Thoracic aorta (tissue), 2 donors: Measurements from ENCODE around the gene LRRC8E. TPM values are rescaled to one million over a fixed set of nuclear protein-coding genes. Genes with fewer than 3 reads are reported as not detected.
"Not testable (repeated sequence)": the region's sequence is repeated elsewhere in the genome, so short reads cannot be mapped to it uniquely, and the experiment has no call there.

ENCODE experiments used
- ATAC-seq: fragments of 150-250 bp; one replicate; pipeline ENCODE4 v1.8.0; 2017; ENCODE audit warnings: low read depth; ENCODE audit not compliant: insufficient number of reproducible peaks, low FRiP score
- DNase-seq: peaks from one replicate; pipeline ENCODE4 v3.0.0-alpha.2; 2020; ENCODE audit warnings: low spot score
- H3K27ac ChIP-seq, 2 donors: fragments of 200-600 bp; sonication (generic); 1 replicate in 1 of 2; 2 replicates in 1 of 2; pipeline ENCODE4 v1.5.1; 2016; ENCODE audit warnings: mild to moderate bottlenecking in 2 of 2, moderate library complexity in 2 of 2
- H3K27me3 ChIP-seq: fragments of 200-600 bp; sonication (generic); replicated peaks from 2 replicates; pipeline ENCODE4 v1.6.0; 2016; ENCODE audit warnings: mild to moderate bottlenecking; ENCODE audit not compliant: insufficient read depth
- H3K36me3 ChIP-seq: fragments of 200-600 bp; sonication (generic); one replicate; pipeline ENCODE4 v1.5.1; 2016
- H3K4me1 ChIP-seq, 2 donors: fragments of 200-600 bp; sonication (generic); 1 replicate in 1 of 2; 2 replicates in 1 of 2; pipeline versions ENCODE4 v1.5.1 to v1.6.0; 2016; ENCODE audit warnings: low read depth in 2 of 2, mild to moderate bottlenecking in 1 of 2; ENCODE audit not compliant: control insufficient read depth in 1 of 2
- H3K4me3 ChIP-seq: fragments of 200-600 bp; sonication (generic); 2 replicates; pipeline ENCODE4 v1.5.1; 2016; ENCODE audit warnings: mild to moderate bottlenecking
- H3K9me3 ChIP-seq: fragments of 200-600 bp; sonication (generic); 2 replicates; pipeline ENCODE4 v1.5.1; 2016
- total RNA-seq, 2 donors: library from RNA; depleted of rRNA; stranded (reverse); fragments of >200 nt; gene quantifications; one replicate each; pipeline versions ENCODE4 v1.1.0 to v1.2.3, GENCODE V29; 2016
- TF ChIP-seq, protein P1 (sequence below): fragments of 200-600 bp; sonication (generic); IDR thresholded peaks from one replicate; pipeline ENCODE4 v1.5.1; 2019; ENCODE audit warnings: antibody characterized with exemption

LRRC8E gene
- total RNA-seq, 2 donors from 2014 or later, result 0.14 TPM; not detected in 1

DNA sequence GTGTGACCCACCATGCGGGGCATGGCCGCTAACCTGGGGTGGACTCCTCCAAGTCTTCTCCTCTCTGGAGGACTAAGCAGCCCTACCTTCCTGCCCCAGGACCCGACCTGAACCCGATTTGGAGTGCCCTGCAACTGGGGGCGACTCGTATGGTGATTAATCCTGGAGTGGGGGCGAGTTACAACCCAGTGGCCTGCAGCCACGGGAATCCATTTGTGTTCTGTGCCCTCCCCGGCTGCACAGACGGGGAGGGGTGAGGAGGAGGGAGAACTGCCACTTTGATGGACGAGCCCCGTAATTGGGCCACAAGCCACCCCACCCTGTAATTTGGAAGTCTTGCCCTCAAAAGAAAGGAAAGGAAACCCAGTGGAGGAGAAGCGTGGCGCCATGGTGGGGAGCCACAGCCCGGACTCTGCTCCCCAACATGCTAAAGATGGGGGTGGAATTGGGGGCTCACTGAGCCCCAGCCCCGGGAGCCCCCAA lies 32.2 kb upstream of the LRRC8E start:
- ATAC-seq, result no peak

DNA sequence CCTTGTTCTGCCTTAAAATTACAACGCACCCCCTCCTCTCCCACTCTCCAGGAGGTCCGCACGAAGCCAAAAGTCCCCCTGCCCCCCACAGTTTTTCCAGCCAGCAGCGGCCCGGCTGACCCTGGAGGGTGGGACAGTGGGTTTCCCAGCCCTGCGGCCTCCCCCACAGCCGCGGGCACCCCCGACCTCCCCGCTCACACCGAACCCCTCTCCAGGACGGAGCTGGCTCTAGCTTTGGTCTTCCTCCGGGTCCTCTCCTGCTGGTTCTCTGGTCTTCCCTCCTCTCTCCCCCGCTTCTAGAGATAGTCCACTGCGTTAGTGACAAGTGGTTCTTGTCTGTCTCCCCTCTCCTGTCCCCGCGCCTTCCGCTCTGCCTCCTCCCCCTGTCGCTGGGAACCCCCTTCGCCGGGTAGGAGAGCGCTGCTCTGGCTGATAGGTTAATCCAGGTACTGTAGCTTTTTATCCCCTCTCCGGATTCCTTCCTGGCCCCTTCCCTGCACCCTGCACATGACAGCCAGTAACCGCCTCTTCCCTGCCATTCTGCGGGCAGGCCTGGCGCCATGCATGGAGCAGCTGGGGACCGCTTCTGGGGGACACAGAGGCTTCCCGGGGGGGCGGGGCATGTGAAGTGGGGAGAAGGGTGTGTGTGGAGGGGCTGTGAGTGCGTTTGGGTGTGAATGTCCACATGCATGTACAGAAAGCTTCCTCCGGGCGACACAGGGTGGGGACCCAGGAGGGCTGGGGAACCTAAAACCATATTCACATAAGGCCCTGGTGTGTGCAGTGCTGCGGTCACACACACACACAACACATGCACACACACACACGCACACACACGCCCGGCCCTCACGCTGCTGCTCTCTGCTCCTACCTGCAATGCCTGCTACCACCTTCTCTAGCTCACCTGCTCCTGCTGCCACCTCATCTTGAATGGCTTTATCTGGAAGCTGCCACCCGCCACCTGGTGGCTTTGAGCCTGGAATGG lies 31.3 kb upstream of the LRRC8E start:
- TF ChIP-seq, protein P1, sequence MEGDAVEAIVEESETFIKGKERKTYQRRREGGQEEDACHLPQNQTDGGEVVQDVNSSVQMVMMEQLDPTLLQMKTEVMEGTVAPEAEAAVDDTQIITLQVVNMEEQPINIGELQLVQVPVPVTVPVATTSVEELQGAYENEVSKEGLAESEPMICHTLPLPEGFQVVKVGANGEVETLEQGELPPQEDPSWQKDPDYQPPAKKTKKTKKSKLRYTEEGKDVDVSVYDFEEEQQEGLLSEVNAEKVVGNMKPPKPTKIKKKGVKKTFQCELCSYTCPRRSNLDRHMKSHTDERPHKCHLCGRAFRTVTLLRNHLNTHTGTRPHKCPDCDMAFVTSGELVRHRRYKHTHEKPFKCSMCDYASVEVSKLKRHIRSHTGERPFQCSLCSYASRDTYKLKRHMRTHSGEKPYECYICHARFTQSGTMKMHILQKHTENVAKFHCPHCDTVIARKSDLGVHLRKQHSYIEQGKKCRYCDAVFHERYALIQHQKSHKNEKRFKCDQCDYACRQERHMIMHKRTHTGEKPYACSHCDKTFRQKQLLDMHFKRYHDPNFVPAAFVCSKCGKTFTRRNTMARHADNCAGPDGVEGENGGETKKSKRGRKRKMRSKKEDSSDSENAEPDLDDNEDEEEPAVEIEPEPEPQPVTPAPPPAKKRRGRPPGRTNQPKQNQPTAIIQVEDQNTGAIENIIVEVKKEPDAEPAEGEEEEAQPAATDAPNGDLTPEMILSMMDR, result no peak
- H3K27me3 ChIP-seq, result no peaks in the 10 kb centered on the region
- H3K4me1 ChIP-seq, result no peaks in the 10 kb centered on the region
- ATAC-seq (no peak), DNase-seq (no peak)
- H3K36me3 ChIP-seq, result peaks cover 5% of the 10 kb centered on the region
- H3K4me3 ChIP-seq, result no peak overlapping the region
- no peaks in the 10 kb centered on the region for H3K9me3 ChIP-seq
- no peak overlapping the region for H3K27ac ChIP-seq

More for the DNA sequence above, 32.2 kb upstream of the LRRC8E start:
- no peaks in the 10 kb centered on the region for H3K9me3 ChIP-seq
- no peaks in the 10 kb centered on the region for H3K4me1 ChIP-seq
- H3K4me3 ChIP-seq, result no peak overlapping the region
- TF ChIP-seq, protein P1, result no peak
- peaks cover 5% of the 10 kb centered on the region for H3K36me3 ChIP-seq
- H3K27me3 ChIP-seq, result no peaks in the 10 kb centered on the region
- no peak overlapping the region for H3K27ac ChIP-seq
- no peak for DNase-seq

DNA sequence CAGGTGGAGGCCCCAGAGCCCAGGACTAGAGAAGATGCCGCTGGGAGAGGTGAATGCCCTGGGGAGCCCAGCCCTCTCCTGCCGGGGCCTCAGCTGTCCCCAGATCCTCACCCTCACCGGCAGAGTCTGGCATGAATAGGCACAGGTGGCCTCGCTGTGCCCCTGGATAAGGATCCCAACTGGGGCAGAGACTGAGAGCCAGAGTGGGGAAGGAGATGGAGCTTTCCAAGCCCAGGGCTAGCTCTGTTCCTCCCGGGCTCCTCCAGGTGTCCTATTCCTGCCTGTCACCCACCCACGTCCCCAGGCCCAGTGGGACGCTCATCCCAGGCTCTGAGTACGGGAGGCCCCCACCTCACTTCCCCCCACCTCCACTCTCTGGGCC lies 30.6 kb upstream of the LRRC8E start:
- ATAC-seq, result no peak
- TF ChIP-seq, protein P1, result no peak
- H3K4me3 ChIP-seq, result no peak overlapping the region
- H3K27me3 ChIP-seq, result no peaks in the 10 kb centered on the region
- DNase-seq, result no peak
- H3K27ac ChIP-seq, result no peak overlapping the region
- no peaks in the 10 kb centered on the region for H3K9me3 ChIP-seq
- no peaks in the 10 kb centered on the region for H3K4me1 ChIP-seq
- peaks cover 5% of the 10 kb centered on the region for H3K36me3 ChIP-seq

DNA sequence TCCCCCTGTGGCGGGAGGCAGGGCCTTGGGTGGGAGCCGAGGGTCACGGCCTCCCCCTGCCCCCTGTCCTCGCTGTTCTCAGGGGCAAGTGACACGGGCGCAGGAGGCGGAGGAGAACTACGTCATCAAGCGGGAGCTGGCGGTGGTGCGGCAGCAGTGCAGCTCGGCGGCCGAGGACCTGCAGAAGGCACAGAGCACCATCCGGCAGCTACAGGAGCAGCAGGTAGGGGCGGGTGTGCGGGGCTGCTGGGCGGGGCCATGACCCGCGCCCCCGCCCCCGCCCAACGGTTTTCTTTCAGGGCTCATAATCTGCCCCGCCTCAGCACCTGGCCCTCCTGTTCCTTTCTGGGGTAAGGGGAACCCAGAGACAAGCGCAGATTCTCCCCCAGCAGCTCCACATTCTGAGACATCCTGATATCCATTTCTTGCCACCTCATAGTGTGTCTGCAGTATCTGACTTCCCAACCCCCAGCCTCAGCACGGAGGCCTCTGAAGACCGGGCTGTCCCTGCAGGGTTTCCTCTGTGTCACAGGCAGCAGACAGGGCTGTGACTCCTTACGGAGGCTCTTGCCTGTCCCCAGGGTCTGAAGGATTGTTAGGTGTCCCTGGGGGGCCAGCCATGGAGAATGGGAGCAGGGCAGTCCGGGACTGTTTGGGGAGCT lies 30.1 kb upstream of the LRRC8E start:
- Histone ChIP-seq H3K9me3 (no peaks in the 10 kb centered on the region), H3K27ac (no peak overlapping the region), H3K27me3 (no peaks in the 10 kb centered on the region), H3K4me1 (no peaks in the 10 kb centered on the region), H3K36me3 (peaks cover 5% of the 10 kb centered on the region), H3K4me3 (no peak overlapping the region)
- TF ChIP-seq, protein P1, result no peak
- no peak for ATAC-seq
- DNase-seq, result no peak

DNA sequence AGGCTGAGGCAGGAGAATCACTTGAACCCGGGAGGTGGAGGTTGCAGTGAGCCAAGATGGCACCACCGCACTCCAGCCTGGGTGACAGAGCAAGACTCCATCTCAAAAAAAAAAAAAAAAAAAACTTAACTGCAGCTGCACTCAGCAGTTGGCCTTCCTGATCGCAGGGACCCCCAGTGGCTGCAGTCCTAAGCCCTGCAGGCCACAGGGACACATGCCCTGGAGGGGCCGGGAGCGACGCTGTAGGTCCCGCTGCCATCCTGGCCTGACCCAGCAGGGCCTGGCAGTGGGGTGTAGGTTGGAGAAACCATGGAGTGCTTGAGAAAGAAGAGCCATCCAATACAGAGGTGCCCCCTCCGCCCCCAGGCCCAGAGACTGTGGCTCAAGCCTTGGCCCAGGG lies 29.2 kb upstream of the LRRC8E start:
- H3K4me3 ChIP-seq, DNase-seq, H3K9me3 ChIP-seq, H3K27ac ChIP-seq, H3K36me3 ChIP-seq, H3K27me3 ChIP-seq, ATAC-seq, H3K4me1 ChIP-seq: not testable (repeated sequence)
